ENCODE data around the gene OR2V2.
"Not testable (repeated sequence)": the region's sequence is repeated elsewhere in the genome, so short reads cannot be mapped to it uniquely, and the experiment has no call there.

Gene OR2V2

DNA sequence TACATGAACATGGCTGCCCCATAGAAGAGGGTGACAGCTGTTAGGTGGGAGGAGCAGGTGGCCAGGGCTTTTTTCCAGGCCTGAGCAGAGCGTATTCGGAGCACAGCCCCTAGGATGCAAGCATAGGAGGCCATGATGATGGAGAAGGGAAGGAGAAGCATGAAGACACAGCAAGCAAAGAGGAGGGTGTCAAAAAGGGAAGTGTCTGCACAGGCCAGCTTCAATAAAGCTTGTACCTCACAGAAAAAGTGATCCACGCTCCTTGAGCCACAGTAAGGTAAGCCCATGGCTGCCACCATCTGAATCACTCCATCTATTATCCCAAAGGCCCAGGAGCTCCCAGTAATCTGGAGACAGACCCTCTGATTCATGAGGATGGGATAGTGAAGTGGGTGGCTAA, 22.9 kb upstream of the OR2V2 start:
- Histone ChIP-seq H3K4me1 (ENCODE audit: insufficient read depth, low read length) (no peaks in the 10 kb centered on the region), H3K27me3 (ENCODE audit: insufficient read depth, low read length) (peaks cover 27% of the 10 kb centered on the region), H3K4me3 (ENCODE audit: low read length) (no peak overlapping the region), H3K9me3 (ENCODE audit: low read length) (no peaks in the 10 kb centered on the region), H3K36me3 (ENCODE audit: insufficient read depth, low read length) (no peaks in the 10 kb centered on the region), H2AFZ (ENCODE audit: low read depth, low read length) (no peak overlapping the region)

DNA sequence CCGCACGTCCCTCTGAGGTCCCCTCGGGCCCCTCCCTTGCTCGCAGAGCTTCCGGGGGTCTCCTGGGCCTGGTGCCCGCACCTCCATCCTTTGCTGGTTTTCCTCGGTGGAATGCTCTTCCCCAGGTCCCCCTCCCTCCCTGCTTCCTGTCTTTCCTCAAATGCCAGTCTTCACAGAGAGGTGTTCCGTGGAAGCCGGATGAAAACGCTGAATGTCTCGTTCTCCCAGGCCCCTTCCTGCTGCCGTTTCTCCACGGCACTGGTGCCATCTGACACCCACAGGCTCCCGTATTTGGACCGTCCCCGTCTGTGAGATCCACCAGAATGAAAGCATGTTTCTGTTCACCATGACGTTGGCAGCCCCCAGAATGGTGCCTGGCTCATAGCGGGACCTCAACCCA, 20.5 kb upstream of the OR2V2 start:
- Histone ChIP-seq H3K27me3 (ENCODE audit: insufficient read depth, low read length) (peaks cover 28% of the 10 kb centered on the region), H2AFZ (ENCODE audit: low read depth, low read length) (no peak overlapping the region), H3K4me1 (ENCODE audit: insufficient read depth, low read length) (no peaks in the 10 kb centered on the region), H3K36me3 (ENCODE audit: insufficient read depth, low read length) (no peaks in the 10 kb centered on the region), H3K4me3 (ENCODE audit: low read length) (no peak overlapping the region), H3K9me3 (ENCODE audit: low read length) (no peaks in the 10 kb centered on the region)

DNA sequence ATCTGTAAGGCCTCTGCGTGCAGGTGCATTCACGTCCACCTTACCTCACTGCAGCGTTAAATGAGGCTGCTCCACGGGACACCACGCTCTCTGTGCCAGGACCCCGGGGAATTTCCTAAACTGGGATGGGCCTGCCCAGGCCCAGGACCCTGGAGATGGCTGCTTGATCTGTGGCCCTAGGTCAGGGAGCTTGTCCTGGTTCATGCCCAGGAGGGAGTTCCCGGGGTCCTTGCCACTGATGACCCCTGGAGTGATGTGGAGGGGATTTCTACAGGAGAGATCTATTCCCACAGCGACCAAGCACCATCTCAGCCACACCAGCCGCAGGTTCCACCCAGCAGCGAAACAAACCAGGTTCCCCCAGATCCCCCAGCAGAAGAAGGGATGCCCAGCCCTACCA, 19.9 kb upstream of the OR2V2 start:
- H3K9me3 ChIP-seq (ENCODE audit: low read length) = no peaks in the 10 kb centered on the region
- peaks cover 25% of the 10 kb centered on the region for H3K27me3 ChIP-seq (ENCODE audit: insufficient read depth, low read length)
- no peaks in the 10 kb centered on the region for H3K36me3 ChIP-seq (ENCODE audit: insufficient read depth, low read length)
- no peak overlapping the region for H2AFZ ChIP-seq (ENCODE audit: low read depth, low read length)
- no peak overlapping the region for H3K4me3 ChIP-seq (ENCODE audit: low read length)
- no peaks in the 10 kb centered on the region for H3K4me1 ChIP-seq (ENCODE audit: insufficient read depth, low read length)

DNA sequence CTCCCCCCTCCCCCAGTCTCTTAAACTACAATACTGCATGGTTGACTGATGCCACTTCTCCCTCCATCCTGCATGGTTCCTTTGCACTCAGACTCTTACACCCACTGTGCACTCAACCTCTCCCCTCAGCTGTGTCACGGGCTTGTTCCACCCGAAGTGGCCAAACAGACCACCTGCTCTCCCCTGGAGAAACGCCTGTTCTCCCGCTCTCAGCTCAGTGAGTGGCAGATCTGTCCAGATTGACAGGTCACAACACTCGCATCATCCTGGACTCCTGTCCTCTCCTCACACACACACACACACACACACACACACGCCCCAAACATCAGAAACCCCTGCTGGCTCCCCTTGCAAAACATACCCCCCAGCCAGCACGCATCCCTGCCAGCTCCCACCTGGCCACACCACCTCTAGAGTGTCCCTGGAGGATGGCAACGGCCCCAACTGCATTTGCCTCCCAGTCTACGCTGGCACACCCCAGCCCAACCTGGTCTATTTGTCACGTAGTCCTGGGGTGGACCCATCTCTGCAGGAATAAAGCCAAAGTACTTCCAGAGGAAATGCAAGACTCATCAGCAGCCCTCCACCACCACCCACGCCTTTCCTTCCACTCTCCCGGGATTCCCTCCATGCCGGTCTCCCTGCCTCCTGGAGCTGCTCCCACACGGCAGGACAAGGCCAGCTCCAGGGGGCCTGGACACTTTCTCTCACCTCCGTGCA, 19.3 kb upstream of the OR2V2 start:
- Histone ChIP-seq H2AFZ (ENCODE audit: low read depth, low read length) (no peak overlapping the region), H3K4me1 (ENCODE audit: insufficient read depth, low read length) (no peaks in the 10 kb centered on the region), H3K27me3 (ENCODE audit: insufficient read depth, low read length) (peaks cover 25% of the 10 kb centered on the region), H3K36me3 (ENCODE audit: insufficient read depth, low read length) (no peaks in the 10 kb centered on the region), H3K9me3 (ENCODE audit: low read length) (no peaks in the 10 kb centered on the region), H3K4me3 (ENCODE audit: low read length) (no peak overlapping the region)

DNA sequence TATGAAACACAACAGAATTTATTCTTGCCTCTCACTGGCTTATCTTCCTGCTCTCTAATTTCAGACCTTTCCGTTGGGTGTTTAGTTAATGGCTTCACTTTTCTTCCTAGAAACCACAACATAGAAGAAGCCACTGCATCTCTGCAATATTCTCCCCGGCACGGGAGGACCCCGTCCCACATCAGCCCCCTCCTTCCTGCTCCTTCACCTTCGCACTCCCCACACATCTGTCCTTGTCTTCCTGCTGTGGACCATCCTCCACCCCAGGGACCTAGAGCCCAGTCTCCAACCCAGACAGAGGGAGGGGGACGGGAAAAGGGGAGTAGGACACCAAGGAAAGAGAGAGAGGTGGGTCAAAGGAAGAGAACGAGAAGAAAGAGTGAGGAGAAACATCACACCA, 17.8 kb upstream of the OR2V2 start:
- Histone ChIP-seq H3K4me3 (ENCODE audit: low read length) (no peak overlapping the region), H3K27me3 (ENCODE audit: insufficient read depth, low read length) (peaks cover 25% of the 10 kb centered on the region), H3K4me1 (ENCODE audit: insufficient read depth, low read length) (peaks cover under 1% of the 10 kb centered on the region), H3K36me3 (ENCODE audit: insufficient read depth, low read length) (no peaks in the 10 kb centered on the region), H3K9me3 (ENCODE audit: low read length) (no peaks in the 10 kb centered on the region), H2AFZ (ENCODE audit: low read depth, low read length) (no peak overlapping the region)

DNA sequence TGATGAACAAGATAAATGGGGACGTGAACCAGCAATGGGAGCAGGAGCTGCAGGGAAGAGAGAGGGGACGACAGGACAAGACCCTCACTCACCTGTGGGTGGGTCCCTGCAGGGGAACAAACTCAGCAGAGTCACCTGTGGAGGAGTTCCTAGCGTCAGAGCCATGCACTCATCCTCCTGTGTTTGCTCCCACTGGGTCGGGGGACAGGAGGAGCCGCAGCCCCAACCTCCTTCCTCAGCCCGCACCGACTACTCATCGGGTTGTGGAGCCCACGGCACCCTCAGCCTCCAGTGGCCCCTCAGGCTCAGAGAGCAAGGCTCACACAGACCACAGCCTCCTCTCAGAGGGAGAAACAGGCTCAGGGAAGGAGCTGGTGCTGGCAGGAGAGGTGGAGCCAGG, 17.3 kb upstream of the OR2V2 start:
- H2AFZ ChIP-seq (ENCODE audit: low read depth, low read length); H3K4me1 ChIP-seq (ENCODE audit: insufficient read depth, low read length); H3K9me3 ChIP-seq (ENCODE audit: low read length); H3K36me3 ChIP-seq (ENCODE audit: insufficient read depth, low read length); H3K4me3 ChIP-seq (ENCODE audit: low read length): not testable (repeated sequence)
- H3K27me3 ChIP-seq (ENCODE audit: insufficient read depth, low read length) = peaks cover 25% of the 10 kb centered on the region

DNA sequence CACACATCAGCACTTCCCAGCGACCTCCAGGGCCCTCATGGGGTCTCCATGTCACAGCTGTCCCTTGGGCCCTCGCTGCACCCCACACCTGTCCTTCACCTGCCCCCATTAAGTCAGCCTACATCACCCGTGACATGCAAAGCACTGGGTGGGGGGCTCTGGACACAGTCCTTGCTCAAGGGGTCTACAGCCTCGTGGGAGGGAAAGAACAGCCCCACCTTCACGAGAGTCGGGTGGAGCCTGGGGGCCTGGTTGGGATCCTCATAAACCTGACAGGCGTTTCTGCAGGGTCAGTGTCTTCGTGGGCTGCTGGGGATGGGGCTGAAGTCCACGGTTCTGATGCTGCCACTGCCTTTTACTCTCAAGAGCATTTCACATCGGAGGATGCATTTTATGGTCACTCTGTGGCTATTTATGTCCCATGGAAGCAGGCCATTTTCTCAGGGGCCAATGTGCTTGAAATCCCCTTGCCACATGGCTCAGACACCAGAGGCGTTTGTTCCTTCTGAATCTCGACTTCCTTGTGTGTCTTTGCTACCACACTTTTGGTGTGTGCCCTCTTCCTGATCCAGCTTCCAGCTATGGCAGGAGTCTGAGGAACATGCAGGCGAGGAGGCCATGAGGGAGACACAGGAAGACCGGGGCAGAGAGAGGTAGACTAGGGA, 16.4 kb upstream of the OR2V2 start, which contains the start of gene OR2V1:
TSS of gene OR2V1 (minus strand) at position 338 of the 665 bp plus-strand sequence. CDS start 5,865 bp downstream, outside the sequence.
- H3K4me1 ChIP-seq (ENCODE audit: insufficient read depth, low read length) = peaks cover 12% of the 10 kb centered on the region
- H2AFZ ChIP-seq (ENCODE audit: low read depth, low read length) = no peak within 1 kb of the TSS
- no peaks in the 10 kb centered on the region for H3K36me3 ChIP-seq (ENCODE audit: insufficient read depth, low read length)
- H3K9me3 ChIP-seq (ENCODE audit: low read length) = no peaks in the 10 kb centered on the region
- H3K27me3 ChIP-seq (ENCODE audit: insufficient read depth, low read length) = peaks cover 25% of the 10 kb centered on the region
- H3K4me3 ChIP-seq (ENCODE audit: low read length) = no peak within 1 kb of the TSS

DNA sequence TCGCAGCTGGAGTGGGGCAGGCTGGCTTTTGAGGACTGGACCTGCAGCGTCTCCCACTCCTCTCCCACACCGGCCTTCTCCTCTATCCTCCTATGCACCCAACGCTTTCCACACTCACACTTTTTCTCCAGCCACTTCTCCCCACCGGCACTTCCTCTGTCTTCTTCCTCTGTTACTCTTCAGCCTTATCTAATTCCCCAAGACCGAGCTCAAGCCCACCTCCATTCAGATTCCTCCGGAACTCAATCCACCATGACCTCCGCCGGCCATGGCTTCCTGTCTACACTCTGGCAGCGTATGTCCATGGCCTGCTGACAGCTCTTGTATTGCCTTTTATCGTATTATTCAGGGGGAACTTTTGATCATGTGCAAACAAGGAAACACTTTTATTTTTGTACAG, 15.9 kb upstream of the OR2V2 start:
- peaks cover 12% of the 10 kb centered on the region for H3K4me1 ChIP-seq (ENCODE audit: insufficient read depth, low read length)
- H3K27me3 ChIP-seq (ENCODE audit: insufficient read depth, low read length) = peaks cover 24% of the 10 kb centered on the region
- H2AFZ ChIP-seq (ENCODE audit: low read depth, low read length) = no peak overlapping the region
- H3K36me3 ChIP-seq (ENCODE audit: insufficient read depth, low read length) = no peaks in the 10 kb centered on the region
- H3K9me3 ChIP-seq (ENCODE audit: low read length) = no peaks in the 10 kb centered on the region
- H3K4me3 ChIP-seq (ENCODE audit: low read length) = no peak overlapping the region

DNA sequence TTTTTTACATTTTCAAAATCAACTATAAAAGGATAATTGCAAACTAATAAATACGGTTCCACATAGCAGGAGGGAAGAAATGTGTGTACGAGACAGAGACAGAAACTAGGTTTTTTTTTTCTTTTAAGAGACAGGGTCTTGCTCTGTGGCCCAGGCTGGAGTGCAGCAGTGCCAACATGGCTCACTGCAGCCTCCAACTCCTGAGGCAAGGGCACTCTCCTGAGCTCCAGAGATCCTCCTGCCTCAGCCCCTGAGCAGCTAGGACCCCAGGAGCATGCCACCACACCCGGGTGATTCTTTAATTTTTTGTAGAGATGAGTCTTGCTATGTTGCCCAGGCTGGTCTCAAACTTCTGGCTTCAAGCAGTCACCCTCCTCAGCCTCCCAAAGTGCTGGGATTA, 14.3 kb upstream of the OR2V2 start:
- Histone ChIP-seq H3K27me3 (ENCODE audit: insufficient read depth, low read length) (peaks cover 14% of the 10 kb centered on the region), H3K36me3 (ENCODE audit: insufficient read depth, low read length) (no peaks in the 10 kb centered on the region), H3K4me3 (ENCODE audit: low read length) (no peak overlapping the region), H3K4me1 (ENCODE audit: insufficient read depth, low read length) (peaks cover 12% of the 10 kb centered on the region), H3K9me3 (ENCODE audit: low read length) (no peaks in the 10 kb centered on the region), H2AFZ (ENCODE audit: low read depth, low read length) (no peak overlapping the region)

DNA sequence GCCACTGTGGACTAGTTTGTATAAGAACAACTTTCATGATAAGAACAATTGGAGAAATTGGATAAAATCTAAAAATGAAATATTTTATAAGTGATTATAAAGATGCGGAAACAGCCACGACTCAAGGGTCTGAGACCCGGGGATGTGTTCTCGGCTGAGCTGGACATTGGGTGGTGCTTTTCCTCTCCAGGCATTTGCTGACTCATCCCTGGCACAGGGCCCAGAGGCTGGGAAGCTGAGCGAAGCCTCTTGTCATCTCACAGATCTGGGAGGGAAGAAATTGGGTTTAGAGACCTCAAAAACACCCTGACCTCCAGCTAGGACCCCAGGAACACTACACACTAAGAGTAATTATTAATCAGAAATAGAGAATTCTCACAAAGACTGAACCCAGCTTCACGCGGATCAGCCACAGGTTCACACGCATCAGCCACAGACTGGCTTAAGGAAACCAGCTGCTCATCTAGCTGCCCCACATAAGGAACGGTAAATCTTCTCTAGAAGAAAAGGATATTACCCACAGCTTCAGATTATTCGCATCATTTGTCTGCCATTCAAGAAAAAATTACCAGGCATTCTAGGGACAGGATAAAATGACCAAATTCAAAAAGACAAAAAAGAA, 13.7 kb upstream of the OR2V2 start:
- no peaks in the 10 kb centered on the region for H3K9me3 ChIP-seq (ENCODE audit: low read length)
- H3K4me1 ChIP-seq (ENCODE audit: insufficient read depth, low read length) = peaks cover 12% of the 10 kb centered on the region
- peaks cover 7% of the 10 kb centered on the region for H3K27me3 ChIP-seq (ENCODE audit: insufficient read depth, low read length)
- H3K4me3 ChIP-seq (ENCODE audit: low read length) = no peak overlapping the region
- H2AFZ ChIP-seq (ENCODE audit: low read depth, low read length) = no peak overlapping the region
- no peaks in the 10 kb centered on the region for H3K36me3 ChIP-seq (ENCODE audit: insufficient read depth, low read length)

DNA sequence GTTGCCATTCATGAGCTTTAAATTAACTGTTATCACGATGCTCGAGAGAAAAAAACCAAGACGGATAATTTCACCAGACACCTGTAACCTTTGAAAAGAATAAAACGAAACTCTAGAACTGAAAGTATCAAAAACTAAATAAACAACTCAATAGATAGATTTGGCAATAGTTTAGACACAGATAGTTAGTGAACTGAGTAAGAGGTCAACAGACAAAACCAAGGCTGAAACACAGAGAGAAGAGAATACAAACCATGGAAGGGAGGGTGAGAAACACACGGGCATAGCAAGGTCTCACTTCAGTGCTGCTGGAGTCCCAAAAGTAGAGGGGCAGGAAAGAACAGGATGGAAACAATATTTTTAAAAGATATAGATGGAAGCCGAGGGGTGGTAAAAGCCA, 13.1 kb upstream of the OR2V2 start:
- Histone ChIP-seq H3K4me3 (ENCODE audit: low read length) (no peak overlapping the region), H3K9me3 (ENCODE audit: low read length) (no peaks in the 10 kb centered on the region), H3K27me3 (ENCODE audit: insufficient read depth, low read length) (peaks cover 5% of the 10 kb centered on the region), H3K4me1 (ENCODE audit: insufficient read depth, low read length) (peaks cover 12% of the 10 kb centered on the region), H3K36me3 (ENCODE audit: insufficient read depth, low read length) (no peaks in the 10 kb centered on the region), H2AFZ (ENCODE audit: low read depth, low read length) (no peak overlapping the region)

DNA sequence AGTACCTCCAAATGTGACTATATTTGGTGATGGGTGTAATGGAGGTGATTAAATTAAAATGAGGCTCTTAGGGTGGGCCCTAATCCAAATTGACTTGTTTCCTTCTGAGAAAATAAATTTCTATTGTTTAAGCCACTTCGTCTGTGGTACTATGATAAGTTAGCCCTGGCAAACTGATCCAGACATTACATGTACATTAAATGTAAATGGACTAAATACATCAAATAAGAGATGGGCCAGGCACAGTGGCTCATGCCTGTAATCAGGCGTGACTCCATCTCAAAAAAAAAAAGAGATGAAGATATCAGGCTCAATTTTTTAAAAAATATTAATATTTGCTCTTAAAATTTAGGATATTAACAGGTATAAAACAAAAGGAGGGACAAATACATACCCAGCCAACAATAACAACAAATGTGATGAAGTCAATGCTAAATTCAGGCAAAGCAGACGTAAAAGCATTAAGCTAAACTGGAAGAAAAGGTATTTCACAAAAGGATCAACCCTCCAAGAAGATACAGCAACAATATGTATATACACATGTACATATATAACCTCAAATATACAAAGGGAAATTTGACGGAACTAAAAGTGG, 10.9 kb upstream of the OR2V2 start:
- peaks cover 12% of the 10 kb centered on the region for H3K4me1 ChIP-seq (ENCODE audit: insufficient read depth, low read length)
- H3K9me3 ChIP-seq (ENCODE audit: low read length) = no peaks in the 10 kb centered on the region
- H3K4me3 ChIP-seq (ENCODE audit: low read length) = no peak overlapping the region
- H2AFZ ChIP-seq (ENCODE audit: low read depth, low read length) = no peak overlapping the region
- H3K36me3 ChIP-seq (ENCODE audit: insufficient read depth, low read length) = no peaks in the 10 kb centered on the region
- peaks cover 4% of the 10 kb centered on the region for H3K27me3 ChIP-seq (ENCODE audit: insufficient read depth, low read length)

DNA sequence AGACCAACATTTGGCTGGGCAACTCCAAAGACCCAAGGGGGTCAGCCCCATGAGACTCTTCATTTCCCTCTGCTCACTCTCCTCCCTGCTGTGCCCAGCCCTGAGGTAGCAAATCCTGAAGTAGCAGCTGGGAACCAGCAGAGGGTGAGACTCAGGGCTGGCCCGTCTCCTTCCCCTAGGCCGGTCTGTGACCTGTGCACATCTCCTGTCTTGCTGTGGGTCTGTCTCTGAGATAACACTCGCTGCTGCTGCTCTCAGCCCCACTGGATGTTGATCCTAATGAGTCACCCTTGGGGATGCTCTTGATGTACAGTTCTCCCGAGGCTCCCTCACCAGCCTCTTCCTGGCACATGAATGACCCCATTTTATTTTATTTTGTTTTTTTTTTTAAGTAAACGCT, 9.1 kb upstream of the OR2V2 start:
- Histone ChIP-seq H3K9me3 (ENCODE audit: low read length) (peaks cover 2% of the 10 kb centered on the region), H2AFZ (ENCODE audit: low read depth, low read length) (no peak overlapping the region), H3K36me3 (ENCODE audit: insufficient read depth, low read length) (no peaks in the 10 kb centered on the region), H3K27me3 (ENCODE audit: insufficient read depth, low read length) (peaks cover 7% of the 10 kb centered on the region), H3K4me3 (ENCODE audit: low read length) (no peak overlapping the region), H3K4me1 (ENCODE audit: insufficient read depth, low read length) (peaks cover 12% of the 10 kb centered on the region)
